A673 (cell line): Measurements from ENCODE around the gene TCF15.

Experiments used
- CTCF ChIP-seq: fragments of 300-800, 200-600 bp; sonication (generic); conservative IDR thresholded peaks from 2 replicates; pipeline ENCODE4 v1.5.1; 2017; ENCODE audit warnings: low read depth, mild to moderate bottlenecking, antibody characterized with exemption, low read length, moderate library complexity, mixed read lengths
- EZH2 ChIP-seq: fragments of 200-600 bp; sonication (generic); IDR thresholded peaks from 2 replicates; pipeline ENCODE4 v1.6.1; 2017; ENCODE audit warnings: borderline replicate concordance, low read depth, mild to moderate bottlenecking, mixed read lengths, antibody characterized with exemption, low read length; ENCODE audit not compliant: poor library complexity, severe bottlenecking

- TF ChIP-seq CTCF (no peak), EZH2 (no peak)
Observed at GRCh38 chr20:651713-652614, 41.9 kb upstream of the TCF15 start.
